HG02884 (cell line): ENCODE data around the gene IRF8.
"Not testable (repeated sequence)": the region's sequence is repeated elsewhere in the genome, so short reads cannot be mapped to it uniquely, and the experiment has no call there.

Experiments used
- ATAC-seq: cut with Tn5 transposase; IDR thresholded peaks from one replicate; pipeline ENCODE4 v1.9.1; 2021; ENCODE audit warnings: mild to moderate bottlenecking, moderate library complexity; ENCODE audit not compliant: unreplicated experiment

The IRF8 gene

DNA sequence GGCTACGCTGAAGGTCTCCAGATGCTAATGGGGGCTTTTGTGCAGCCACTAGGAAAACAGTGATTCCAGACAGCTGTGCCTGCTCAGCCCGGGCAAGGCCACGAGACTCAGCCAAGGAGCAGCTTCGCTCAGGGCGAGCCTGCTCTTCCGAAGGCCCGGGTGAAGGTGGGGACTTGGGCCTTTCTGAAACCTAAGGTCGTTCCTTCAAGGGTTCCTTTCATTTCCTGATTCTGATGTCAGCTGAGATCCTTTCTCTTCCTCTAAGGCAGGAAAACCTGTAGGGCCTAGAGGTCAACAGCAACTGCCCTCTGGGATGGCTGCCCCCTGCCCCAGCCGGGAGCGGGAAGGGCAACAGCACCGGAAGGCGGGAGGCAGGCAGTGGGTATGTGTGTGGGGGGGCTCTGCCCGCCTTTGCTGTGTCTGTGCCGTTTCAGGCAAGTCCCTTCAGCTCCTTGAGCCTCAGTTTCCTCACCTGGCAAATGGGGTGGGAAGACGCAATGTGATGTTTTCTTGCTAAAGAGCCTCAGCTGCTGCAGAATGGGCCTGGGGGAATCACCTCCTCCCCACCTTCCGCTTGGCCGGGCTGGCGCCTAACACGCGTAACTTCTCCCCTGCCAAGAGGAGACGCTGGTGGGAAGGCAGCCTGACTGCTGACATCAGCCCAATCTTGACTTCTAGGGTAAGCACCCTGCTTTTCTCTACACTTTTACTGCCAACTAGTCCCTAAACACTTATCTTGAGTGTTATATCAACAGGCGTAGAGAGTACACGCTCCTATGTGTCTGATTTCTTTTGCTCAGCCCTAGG, 32.8 kb downstream of the IRF8 start:
- no peak for ATAC-seq

DNA sequence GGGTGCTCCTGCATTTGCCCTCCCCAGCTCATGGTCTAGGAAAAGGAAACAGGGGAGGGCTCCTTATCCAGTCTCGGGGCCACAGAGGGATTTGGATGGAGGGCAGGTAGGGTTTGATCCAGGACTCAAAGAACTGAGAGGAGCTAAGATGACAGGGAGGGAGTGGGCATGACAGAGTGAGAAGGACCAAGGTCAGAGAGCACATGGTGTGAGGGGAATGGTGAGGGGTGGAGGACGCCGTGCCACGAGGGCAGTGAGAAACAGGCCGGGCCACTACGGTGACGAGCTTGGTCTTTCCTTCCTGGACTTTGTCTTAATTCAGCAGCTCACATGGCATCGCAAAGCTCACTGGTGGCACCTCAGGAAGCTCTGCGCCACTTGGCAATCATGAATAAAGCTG, 35.2 kb downstream of the IRF8 start:
- no peak for ATAC-seq

DNA sequence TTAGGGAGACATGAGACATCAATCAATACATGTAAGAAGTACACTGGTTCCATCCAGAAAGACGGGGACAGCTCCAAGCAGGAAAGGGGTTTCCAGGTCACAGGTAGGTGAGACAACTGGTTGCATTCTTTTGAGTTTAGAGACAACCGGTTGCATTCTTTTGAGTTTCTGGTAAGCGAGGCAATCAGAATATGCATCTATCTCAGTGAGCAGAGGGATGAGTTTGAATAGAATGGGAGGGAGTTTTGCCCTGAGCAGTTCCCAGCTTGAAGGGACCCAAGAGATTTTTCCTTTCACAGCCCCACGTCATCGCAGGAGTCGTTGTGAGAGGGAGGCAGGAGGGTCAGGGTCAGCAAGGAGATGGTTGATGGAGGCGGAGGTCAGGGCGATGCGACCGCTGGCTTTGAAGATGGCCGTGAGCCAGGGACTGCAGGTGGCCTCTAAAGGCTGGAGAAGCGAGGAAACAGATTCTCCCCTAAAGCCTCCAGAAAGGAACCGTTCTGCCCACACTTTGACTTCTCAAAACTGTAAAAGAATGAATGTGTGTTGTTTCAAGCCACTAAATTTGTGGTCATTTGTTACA, 36.5 kb downstream of the IRF8 start:
- ATAC-seq, result no peak

DNA sequence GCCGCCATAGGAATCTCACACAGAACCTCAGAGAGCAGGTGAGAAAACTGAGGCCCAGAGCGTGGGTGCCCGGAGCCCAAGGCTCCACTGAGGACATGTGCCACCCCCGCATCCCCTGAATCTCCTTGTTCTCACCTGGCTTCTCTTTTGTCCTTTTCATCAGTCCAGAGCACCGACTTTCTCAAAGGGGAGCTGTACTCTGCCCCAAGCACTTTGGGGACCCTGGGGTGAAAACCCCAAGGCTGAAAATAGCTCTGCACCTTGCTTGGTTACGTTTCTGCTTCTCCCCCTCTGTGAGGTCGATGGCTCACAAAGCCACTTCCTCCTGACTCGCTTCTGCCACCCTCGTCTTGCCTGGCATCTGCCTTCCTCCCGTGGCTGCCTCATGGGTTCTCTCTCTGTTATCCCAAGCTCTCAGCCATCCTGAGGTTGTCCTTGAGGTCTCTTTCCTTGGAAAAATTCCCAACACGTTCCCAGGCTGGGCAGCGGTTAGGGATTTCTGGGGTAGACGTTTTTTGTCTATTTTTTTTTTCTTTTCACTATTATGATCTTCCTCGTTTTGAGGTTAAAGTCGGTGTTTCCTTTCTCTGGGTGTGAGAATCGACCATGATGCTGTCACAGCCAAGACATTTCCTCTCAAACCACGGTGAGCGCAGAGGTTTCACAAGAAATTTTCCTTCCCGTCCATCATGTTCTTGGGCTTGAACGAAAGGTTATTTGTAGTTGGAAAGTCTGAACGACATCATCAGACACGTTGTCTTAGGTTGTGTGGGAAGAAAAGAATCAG, 37.2 kb downstream of the IRF8 start:
- peak; percentile 74 for ATAC-seq

DNA sequence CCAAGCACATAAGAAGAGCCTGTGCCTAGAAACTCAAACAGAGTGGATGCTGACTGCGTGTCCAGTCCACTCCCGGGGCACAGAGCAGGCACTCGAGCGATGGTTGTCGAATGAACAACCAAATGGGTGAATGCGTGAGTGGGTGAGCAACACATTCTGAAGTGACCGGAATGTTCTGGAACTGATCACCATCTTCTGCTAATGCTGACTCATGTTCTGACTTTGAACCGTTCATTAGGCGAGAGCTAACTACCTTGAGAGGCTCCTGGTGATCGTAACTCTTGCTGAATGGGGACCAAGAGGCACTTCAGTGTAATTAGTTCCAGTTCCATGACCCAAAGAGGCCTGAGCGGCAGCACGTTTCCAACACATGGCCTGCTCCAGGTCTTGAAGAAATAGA, 37.9 kb downstream of the IRF8 start:
- ATAC-seq, result no peak

DNA sequence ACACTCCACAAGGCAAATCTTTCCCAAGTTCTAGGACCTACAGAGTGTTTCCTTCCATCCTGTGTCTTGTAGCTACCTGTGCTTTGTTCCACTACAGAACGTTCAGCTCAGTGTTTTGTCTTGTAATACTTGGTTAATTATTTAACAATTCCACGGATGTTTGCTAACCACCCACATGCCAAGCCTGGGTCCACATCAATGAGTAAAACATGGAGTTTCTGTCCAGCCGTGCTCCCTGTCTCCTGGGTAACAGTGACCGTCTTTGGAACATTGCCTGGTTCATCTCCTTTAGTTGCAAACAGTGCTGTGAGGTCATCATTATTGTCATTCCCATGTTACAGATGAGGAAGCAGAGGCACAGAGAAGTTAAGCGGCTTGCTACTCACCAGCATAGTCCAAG, 41.3 kb downstream of the IRF8 start:
- ATAC-seq, result no peak

DNA sequence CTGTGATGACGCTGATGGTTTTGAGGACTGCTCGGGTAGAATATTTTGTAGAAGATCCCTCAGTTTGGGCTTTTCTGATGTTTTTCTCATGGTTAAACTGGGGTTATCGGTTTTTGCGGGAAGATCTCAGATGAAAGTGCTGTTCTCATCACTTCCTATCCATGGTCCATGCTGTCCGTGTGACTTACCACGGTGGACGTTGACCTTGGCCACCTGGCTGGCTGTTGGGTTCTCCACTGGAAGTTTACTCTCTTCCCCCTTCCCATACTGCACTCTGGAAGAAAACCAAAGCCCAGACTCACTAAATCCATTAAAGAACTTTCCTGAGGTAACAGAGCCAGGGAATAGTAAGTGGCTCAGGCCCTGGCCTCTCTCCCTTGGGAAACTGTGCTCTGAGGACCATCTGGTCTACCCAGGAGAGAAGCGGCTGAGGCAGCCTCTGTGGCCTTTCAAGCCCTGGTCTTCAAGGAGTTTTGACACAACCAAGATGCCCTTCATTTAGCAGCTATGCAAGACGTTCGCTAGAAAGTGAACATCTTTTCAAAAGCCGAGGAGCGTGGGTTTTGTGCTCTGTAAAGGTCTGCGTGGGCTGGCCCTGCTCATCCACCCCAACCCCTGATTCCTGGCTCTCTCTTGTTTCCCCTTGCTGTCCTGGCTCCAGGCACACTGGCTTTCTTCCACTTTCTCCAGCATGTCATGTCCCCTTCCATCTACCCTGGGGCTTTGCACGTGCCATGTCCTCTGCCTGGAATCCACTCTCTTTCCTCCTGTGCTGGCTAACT, 43.1 kb downstream of the IRF8 start:
- no peak for ATAC-seq

DNA sequence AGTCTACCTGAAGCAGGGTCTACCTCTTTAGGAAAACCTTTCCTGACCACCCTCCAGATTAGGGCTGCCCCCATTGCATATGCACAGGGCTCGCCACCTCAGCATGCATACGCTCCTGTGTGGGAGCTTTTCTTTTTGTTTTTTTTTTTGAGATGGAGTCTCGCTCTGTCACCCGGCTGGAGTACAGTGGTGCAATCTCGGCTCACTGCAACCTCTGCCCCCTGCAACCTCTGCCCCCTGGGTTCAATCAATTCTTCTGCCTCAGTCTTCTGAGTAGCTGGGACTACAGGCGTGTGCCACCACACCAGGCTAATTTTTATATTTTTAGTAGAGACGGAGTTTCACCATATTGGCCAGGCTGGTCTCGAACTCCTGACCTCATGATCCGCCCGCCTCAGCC, 43.7 kb downstream of the IRF8 start:
- ATAC-seq, result not testable (repeated sequence)

DNA sequence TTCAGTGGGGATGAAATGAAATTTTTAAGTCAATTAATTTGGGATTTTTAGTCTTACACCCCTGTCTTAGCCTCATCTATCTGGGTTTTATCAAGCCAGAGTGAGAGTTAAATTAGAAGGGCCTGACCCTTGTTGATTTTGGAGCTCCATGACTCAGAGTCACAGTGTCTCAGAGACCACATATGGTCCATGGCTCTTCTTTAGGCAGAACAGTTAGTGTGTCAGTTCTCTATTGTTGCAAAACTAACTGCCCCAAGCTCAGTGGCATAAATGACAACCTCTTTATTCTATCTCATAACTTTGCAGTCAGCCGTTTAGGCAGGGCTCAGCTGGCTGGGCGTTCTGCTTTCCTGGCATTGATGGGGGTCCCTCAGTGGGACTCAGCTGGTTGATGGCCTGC, 44.7 kb downstream of the IRF8 start:
- no peak for ATAC-seq

DNA sequence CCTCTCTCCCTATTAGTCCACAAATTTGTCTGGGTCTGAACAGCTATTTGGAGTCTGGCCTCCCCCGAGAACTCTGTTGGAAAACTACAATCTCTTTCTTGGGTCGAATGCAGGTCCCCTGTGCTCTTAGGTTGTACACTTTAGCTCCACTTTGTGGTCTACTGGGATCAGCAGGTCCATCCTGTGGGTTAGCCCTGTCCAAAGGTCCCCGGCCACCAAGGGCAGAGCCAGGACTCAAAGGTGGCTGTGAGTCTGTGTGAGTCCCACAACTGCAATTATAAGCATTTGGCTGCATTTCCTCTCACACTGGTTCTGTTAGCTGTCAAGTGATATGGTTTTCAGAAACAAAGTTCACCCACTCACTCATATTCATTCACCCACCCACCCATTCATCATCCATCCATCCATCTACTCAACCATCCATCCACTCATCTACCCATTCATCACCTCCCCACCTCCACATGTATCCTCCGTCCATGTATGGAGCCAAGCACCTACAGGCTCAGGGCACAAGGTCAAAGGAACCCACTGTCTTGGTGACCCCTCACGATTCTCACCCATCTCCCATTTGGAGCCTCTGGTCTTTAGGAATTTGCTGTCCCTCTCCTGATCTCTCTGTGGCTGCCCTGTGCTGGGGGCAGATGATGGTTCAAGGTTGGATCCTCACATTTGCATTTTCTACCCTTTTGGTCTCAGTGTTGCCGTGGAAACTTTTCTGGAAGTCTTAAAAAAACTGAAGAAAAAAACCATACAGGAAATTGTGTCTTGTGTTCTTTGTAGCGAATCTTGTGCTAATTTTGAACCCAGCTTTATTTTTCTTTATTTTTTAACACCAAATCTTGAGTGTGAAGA, 45.8 kb downstream of the IRF8 start:
- ATAC-seq, result no peak

DNA sequence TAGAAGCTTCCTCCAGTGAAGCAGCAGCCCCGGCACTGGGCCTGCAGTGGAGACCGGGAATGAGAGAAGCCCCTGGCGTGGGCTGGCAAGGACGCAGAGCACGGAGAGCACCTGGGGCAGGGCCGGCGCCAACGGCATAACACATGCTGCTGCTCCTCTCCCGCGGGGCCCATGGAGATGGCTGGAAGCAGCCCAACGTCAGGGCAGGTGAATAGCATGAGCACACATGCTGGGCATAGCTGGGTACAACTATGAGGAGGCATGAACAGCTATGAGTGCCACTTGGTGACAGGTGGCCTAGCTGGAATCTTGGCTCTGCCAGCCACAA, 46.4 kb downstream of the IRF8 start:
- no peak for ATAC-seq

DNA sequence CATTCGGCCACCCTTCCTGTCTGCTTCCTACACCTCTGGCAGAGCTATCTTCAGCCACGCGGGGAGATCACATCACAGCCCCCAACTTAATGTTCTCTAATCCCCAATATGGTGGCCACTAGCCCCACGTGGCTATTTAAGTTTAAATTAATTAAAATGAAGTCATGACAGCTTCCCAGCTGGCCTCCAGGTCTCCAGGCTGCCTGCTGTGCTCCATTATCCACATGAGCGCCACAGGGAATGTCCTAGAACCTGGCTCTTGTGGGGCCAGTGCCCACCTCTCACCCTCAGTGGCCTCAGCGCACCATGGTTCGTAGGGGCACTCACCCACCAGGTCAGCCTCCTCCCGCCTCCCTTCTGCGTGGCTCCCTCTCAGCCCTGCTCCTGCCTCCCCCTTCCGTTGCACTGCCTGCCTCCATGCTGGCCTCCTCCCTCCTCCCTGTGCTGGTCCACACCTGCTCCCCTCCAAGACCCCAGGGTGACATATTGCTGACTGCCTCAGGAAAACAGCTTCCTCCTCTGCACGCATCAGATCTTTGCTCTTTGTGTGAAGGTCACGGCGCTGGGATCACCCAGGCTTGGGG, 47.7 kb downstream of the IRF8 start:
- no peak for ATAC-seq

DNA sequence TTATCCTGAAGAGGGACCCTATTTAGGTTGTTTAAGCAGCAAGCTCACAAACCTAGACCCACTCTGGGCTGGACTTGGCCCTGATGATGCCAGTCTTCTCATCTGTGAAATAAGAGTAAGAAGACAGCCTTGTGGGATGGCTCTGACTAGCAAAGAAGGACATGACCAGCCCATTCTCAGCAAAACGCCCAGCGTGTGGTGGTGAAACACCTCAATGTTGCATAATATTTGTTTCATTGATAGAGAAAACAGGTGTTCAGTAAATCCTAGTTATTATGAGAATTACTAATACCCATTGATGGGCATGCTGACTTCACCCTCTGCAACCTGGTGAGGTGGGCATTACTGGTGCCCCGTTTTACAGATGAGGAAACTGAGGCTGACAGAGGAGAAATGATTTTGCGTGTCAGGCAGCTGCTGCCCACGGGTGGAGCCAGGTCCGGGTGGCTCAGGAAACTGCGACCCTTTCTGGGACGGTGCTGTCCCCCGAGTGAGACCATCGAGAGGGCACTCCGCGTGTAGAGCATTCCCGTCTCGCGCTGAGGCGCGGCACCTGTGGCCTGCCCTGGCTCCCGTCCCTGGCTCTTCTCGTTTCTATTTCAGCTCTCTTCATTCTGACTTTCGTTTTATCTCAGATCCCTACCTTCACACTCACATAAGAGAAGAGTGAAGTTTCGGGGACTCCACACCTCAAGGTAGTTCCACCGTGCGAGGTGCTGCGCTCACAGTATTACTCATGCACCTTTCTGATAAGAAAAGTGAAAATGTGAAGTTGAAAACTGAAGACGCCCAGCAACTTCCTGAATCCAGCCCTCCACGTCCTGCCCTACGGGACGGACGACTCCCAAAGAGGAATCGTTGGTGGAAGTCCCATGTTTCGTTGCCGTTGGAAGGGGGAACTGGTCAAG, 48.5 kb downstream of the IRF8 start:
- ATAC-seq, result peak; percentile 63

DNA sequence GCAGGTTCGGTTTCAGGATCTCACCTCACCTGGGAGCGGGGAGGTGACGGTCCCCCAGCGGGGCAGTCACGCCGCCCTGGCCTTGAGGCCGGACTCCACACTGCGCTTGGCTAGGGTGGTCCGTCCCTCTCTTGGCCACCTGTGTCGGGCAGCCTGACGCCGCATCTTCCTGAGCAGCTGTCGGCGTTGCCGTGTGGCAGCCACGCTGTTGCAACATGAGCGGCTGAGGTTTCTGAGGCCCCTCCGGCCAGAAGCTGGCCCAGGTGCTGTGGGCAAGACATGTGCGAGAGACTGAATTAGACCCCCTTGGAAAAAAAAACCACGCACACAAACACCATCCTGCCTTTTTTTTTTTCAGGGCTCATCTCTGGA, 49.2 kb downstream of the IRF8 start:
- peak; percentile 22 for ATAC-seq

DNA sequence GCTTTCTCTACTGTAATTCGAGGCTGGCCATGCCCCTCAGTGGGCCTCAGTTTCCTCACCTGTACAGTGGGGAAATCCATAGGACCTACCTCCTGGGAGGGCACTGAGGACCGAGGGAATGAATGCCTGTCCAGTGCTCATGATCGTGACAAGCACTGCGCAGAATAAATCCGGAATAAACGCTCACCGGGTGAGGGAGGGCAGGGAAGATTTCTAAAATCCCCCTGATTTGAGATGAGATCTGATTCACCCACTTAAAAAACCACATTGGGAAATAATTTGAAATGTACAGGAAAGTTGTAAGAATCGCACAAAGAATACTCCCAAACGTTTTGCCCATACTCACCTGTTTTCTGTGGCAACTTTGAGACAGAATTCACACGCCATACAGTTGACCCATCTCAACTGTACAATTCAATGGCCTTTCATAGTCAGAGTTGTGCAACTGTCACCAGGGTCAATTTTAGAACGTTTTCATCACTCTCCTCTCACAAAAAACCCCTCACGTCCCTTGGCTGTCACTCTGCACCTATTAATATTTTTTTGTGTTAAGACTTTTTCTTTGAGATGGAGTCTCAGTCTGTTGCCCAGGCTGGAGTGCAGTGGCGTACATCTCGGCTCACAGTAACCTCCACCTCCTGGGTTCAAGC, 49.8 kb downstream of the IRF8 start:
- no peak for ATAC-seq

DNA sequence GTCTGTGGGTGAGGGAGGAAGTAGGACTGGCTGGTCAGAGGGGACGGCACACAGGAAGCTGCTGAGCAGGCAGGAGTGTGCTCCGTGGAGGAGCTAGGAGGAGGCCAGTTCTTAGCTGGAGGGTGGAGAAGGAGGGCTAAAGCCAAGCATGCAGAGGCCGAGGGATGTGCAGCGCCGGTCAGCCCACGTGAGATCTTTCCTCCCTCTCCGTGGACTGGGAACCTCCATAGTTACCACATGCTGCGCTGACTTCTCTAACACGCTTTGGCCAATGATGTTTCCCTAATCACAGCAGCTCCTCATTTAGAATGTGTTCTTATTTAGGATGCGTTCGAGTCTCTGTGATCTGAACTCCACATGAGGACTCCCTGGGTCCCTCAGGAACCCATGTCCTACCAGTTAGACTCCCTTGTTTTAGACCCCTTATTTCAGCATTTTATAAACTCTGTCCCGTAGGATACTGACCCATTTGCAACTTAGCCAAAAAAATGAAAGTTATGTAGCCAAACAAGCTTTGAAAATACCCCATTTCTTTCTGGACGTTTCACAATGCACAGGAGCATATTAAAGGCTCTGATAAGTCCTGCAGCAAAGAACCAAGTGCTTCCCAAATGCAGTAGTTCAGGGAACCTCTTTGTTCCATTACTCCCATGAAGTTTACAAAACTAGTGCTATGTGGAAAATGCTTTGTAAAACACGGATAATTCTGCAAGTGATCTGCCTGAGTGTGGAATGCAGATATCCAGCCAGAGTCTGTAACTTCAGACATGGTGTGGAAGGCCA, 51.4 kb downstream of the IRF8 start:
- ATAC-seq, result no peak

DNA sequence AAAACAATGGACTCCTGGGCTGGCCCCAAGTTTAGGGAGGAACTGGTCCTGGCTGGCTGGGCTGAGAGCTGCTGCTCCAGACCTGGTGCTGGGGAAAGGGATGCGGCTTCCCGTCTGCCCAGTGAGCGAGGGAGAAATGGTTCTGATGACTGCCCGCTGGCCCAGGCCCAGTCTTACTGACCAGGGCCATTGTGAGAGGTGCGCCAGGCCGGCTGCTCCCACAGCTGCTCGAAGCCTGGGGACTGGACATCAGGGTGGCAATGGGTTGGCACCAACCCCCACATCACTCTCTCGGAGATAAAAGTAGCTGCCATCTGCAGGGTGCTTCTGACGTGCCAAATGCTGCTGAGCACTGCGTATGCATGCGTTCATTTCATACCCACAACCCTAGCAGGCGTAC, 53.2 kb downstream of the IRF8 start:
- ATAC-seq, result no peak

DNA sequence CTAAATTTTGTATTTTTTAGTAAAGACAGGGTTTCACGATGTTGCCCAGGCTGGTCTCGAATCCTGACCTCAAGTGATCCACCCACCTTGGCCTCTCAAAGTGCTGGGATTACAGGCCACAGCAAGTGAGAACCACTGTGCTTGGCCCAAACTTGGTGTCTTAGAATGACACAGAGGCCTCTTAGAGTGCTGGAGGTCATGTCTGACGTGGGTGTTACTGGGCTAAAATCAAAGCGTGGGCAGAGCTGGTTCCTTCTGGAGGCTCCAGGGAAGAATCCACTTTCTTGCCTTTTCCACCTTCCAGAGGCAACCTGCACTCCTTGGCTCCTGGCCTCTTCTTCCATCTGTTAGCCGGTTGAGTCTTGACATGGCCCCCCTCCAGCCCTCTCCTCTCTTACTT, 53.8 kb downstream of the IRF8 start:
- ATAC-seq, result no peak
